H1 (cell line): ENCODE measurements around the gene ADGRD2. TPM values are rescaled to one million over a fixed set of nuclear protein-coding genes. Genes with fewer than 3 reads are reported as not detected.

ENCODE experiments used
- MAFK ChIP-seq: IDR thresholded peaks from 2 replicates; pipeline ENCODE4 v1.6.1; 2012; ENCODE audit warnings: low read depth, mild to moderate bottlenecking, improper control_type of control experiment, low read length
- SUZ12 ChIP-seq: fragments of 200-600 bp; sonication (generic); IDR thresholded peaks from 2 replicates; pipeline ENCODE4 v1.6.1; 2012; ENCODE audit warnings: mild to moderate bottlenecking, inconsistent platforms, low read length, moderate library complexity, mixed read lengths
- polyA plus RNA-seq, 7 experiments: library from polyadenylated mRNA; depleted of rRNA in 3 of 7; stranded (reverse) in 5 of 7; unstranded in 2 of 7; fragments of >200 nt in 5 of 7; fragments of 200-250 nt in 2 of 7; gene quantifications; 1 replicate in 5 of 7; 2 replicates in 1 of 7; 4 replicates in 1 of 7; pipeline versions ENCODE4 v1.2.1 to v1.2.3, GENCODE V29; 2011 to 2013; ENCODE audit warnings: missing spikeins in 2 of 7, mixed read lengths in 2 of 7
- total RNA-seq: library from RNA; stranded (reverse); fragmentation: NEBNext Ultra II Directional; extraction: Animal tissue kit (Norgen Biotek cat#: 25700); gene quantifications from 2 replicates; pipeline ENCODE4 v1.2.1, GENCODE V29; 2021

ADGRD2 gene
- total and polyA plus RNA-seq, 2 of the 8 experiments (the other 6 are each of a cell fraction or from before 2014, with no cell fraction given) = 0.41 to 1.4 TPM

DNA sequence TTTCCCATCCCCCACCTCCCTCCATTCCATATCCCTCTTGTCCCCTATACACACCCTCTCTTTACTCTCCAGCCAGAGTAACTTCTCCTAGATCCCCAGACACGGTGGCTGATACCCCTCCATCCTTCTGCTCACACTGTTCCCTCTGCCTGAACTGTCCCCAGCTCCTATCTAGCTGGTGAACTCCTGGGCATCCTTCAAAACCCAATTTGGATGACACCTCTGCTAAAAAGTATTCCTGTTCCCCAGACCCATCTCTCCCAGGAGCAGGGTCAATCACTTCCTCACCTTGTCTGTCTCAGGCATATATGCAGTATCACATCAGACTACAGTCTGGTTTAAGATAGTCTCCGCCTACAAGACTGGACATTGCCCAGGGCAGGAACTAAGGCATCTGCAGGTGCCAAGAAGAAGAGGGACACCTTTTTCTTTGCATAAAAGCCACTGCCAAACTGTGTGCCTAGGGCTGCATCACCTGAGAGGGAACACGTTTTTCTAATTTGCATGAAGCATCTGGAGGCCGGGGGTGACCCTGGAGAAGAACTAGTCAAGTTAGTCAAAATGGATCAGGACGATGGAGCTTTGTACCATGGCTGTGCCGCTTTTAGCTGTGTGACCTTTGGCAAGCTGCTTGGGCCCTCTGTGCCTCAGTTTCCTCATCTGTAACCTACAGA, 29.8 kb downstream of the ADGRD2 start (continued):
- TF ChIP-seq MAFK (no peak), SUZ12 (no peak)
- TF ChIP-seq, all 59 proteins: peak for 0
